HL-60 (cell line): ENCODE measurements around the gene TMEM253.

Experiments
- DNase-seq, 2 experiments: peaks; one replicate each; pipeline ENCODE4 v3.0.0-alpha.2; 2010 to 2020; ENCODE audit warnings: low read depth in 1 of 2, low spot score in 1 of 2
- H3K27ac ChIP-seq: fragments of 250-450 bp; sonication (Bioruptor Pico); replicated peaks from 2 replicates; pipeline ENCODE4 v1.5.1; 2020; ENCODE audit warnings: mild to moderate bottlenecking, moderate library complexity
- H3K27me3 ChIP-seq: fragments of 250-450 bp; sonication (Bioruptor Pico); 2 replicates; pipeline ENCODE4 v1.5.1; 2021; ENCODE audit warnings: mild to moderate bottlenecking, moderate library complexity; ENCODE audit not compliant: insufficient read depth, poor library complexity, severe bottlenecking
- H3K4me3 ChIP-seq: replicated peaks from 2 replicates; pipeline ENCODE4 v1.5.1; 2011; ENCODE audit warnings: mild to moderate bottlenecking, control low read depth, low read length; ENCODE audit not compliant: insufficient read depth
- GABPA ChIP-seq: IDR thresholded peaks from 2 replicates; pipeline ENCODE4 v1.6.1; 2012; ENCODE audit warnings: low read depth
- POLR2AphosphoS5 ChIP-seq: IDR thresholded peaks from 2 replicates; pipeline ENCODE4 v1.6.1; 2012; ENCODE audit warnings: low read depth
- SPI1 ChIP-seq: IDR thresholded peaks from 2 replicates; pipeline ENCODE4 v1.6.1; 2012; ENCODE audit warnings: low read depth, mild to moderate bottlenecking, borderline replicate concordance
- TF ChIP-seq, protein P1 (sequence below): IDR thresholded peaks from 2 replicates; pipeline ENCODE4 v1.6.1; 2012; ENCODE audit warnings: low read depth; ENCODE audit not compliant: insufficient replicate concordance
- TF ChIP-seq, protein P2 (sequence below): IDR thresholded peaks from one replicate; pipeline ENCODE4 v1.5.1; 2011; ENCODE audit warnings: low read length, control low read depth, inconsistent platforms; ENCODE audit not compliant: insufficient read depth

TMEM253 gene

DNA sequence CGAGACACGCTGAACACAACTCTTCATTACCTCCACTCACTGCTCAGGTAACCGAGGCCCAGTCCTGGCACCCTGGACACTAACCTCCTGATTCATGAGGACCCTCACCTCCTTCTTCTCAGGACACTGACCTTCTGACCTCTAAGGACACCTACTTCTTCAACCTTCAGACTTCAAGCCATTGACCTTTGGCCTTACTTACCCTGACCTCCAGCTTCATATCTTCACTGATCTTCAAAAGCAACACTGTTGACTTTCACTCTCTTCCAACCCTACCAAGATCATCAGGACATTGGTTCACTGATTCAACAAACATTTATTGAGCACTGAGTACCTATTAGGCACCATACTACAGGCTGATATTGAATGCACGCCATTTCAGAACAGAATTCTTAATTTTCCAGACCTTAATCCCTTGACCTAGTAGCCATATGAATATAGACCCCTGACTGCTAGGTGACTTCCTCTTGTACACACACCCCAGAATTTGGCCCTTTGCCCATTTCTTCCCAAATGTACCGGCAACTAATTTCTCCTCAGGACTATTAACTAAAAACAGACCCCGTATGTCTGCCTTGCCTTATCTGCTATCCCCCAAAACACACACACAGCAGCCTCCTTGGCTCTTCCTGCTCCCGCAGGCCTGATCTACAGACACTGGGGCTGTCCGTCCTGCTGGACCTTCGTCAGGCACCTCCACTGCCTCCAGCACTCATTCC, 25.0 kb upstream of the TMEM253 start:
- H3K27me3 ChIP-seq, result no peaks in the 10 kb centered on the region
- no peak for DNase-seq
- H3K4me3 ChIP-seq, result no peak overlapping the region
- no peak overlapping the region for H3K27ac ChIP-seq
- TF ChIP-seq, protein P1, sequence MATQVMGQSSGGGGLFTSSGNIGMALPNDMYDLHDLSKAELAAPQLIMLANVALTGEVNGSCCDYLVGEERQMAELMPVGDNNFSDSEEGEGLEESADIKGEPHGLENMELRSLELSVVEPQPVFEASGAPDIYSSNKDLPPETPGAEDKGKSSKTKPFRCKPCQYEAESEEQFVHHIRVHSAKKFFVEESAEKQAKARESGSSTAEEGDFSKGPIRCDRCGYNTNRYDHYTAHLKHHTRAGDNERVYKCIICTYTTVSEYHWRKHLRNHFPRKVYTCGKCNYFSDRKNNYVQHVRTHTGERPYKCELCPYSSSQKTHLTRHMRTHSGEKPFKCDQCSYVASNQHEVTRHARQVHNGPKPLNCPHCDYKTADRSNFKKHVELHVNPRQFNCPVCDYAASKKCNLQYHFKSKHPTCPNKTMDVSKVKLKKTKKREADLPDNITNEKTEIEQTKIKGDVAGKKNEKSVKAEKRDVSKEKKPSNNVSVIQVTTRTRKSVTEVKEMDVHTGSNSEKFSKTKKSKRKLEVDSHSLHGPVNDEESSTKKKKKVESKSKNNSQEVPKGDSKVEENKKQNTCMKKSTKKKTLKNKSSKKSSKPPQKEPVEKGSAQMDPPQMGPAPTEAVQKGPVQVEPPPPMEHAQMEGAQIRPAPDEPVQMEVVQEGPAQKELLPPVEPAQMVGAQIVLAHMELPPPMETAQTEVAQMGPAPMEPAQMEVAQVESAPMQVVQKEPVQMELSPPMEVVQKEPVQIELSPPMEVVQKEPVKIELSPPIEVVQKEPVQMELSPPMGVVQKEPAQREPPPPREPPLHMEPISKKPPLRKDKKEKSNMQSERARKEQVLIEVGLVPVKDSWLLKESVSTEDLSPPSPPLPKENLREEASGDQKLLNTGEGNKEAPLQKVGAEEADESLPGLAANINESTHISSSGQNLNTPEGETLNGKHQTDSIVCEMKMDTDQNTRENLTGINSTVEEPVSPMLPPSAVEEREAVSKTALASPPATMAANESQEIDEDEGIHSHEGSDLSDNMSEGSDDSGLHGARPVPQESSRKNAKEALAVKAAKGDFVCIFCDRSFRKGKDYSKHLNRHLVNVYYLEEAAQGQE, result no peak
- TF ChIP-seq GABPA (no peak), POLR2AphosphoS5 (no peak), SPI1 (no peak)
- TF ChIP-seq, protein P2, sequence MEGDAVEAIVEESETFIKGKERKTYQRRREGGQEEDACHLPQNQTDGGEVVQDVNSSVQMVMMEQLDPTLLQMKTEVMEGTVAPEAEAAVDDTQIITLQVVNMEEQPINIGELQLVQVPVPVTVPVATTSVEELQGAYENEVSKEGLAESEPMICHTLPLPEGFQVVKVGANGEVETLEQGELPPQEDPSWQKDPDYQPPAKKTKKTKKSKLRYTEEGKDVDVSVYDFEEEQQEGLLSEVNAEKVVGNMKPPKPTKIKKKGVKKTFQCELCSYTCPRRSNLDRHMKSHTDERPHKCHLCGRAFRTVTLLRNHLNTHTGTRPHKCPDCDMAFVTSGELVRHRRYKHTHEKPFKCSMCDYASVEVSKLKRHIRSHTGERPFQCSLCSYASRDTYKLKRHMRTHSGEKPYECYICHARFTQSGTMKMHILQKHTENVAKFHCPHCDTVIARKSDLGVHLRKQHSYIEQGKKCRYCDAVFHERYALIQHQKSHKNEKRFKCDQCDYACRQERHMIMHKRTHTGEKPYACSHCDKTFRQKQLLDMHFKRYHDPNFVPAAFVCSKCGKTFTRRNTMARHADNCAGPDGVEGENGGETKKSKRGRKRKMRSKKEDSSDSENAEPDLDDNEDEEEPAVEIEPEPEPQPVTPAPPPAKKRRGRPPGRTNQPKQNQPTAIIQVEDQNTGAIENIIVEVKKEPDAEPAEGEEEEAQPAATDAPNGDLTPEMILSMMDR, result no peak

DNA sequence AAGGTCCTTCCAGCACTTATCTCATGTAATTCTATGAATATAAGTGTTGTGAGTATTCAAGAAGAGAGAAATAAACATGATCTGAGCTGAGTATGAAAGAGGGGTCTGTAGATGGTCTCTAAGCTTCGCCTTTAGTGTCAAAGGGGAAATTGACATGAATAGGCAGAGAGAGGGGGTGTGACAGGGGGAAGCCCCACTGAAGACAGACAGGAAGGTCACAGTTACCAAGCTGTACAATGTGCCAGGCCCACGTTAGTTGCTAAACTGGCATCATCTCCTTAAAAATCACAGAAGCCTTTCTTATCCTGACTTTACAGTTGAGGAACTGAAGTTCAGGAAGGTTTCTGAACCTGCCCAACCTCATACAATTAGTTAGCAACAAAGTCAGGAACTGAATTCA, 23.2 kb upstream of the TMEM253 start:
- DNase-seq, result no peak
- TF ChIP-seq, protein P2, result no peak
- TF ChIP-seq POLR2AphosphoS5, result no peak
- no peak for TF ChIP-seq GABPA
- TF ChIP-seq, protein P1, result no peak
- no peak for TF ChIP-seq SPI1
- no peak overlapping the region for H3K27ac ChIP-seq
- no peak overlapping the region for H3K4me3 ChIP-seq
- H3K27me3 ChIP-seq, result no peaks in the 10 kb centered on the region

DNA sequence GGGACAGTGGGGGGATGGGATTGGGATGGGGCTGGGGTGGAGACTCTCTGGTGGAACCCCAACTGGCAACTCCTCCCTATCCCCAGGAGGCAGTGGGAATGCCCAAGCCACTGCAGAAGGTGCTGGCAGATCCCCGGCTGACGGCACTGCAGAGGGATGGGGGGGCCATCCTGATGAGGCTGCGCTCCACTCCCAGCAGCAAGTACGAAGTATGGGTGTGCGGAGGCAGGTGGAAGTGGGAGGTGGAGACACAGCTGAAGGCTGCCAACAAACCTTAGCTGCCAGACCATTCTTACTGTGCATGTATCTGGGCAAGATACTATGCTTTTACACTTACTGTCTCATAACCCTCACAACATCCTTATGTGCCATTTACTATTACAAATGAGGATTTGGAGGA, 22.6 kb upstream of the TMEM253 start:
- TF ChIP-seq, protein P1, result no peak
- TF ChIP-seq SPI1 (no peak), GABPA (no peak)
- TF ChIP-seq, protein P2, result no peak
- no peak overlapping the region for H3K27ac ChIP-seq
- no peak for DNase-seq
- H3K27me3 ChIP-seq, result no peaks in the 10 kb centered on the region
- H3K4me3 ChIP-seq, result no peak overlapping the region
